Activated T-helper 17 cell treated with anti-CD3 and anti-CD28 coated beads, Interleukin-2, amount 50 U/mL, for 72 hours (primary cell): ENCODE measurements around the gene JDP2. TPM values are rescaled to one million over a fixed set of nuclear protein-coding genes. Genes with fewer than 3 reads are reported as not detected.

Experiments used
- total RNA-seq, 2 donors: library from RNA; stranded (reverse); gene quantifications; one replicate each; pipeline ENCODE4 v1.2.3, GENCODE V29; 2022

The JDP2 gene
- total RNA-seq, 2 donors from 2014 or later, result 0.61 to 1.1 TPM

Other genes starting within 250 kb of the JDP2 start
- gene FOS, start 149.2 kb upstream of the JDP2 start, total RNA-seq, result 10 to 100 TPM; 31.7 to 86.3 TPM
- gene BATF, start 94.4 kb downstream of the JDP2 start, total RNA-seq, result 100 to 1,000 TPM; 123 to 211 TPM
- gene FLVCR2, start 150.6 kb downstream of the JDP2 start, total RNA-seq, result 10 to 100 TPM in 1 of 2 donors, 1 to 10 TPM in 1; 8.5 to 18.5 TPM
- gene ERG28, start 232.9 kb downstream of the JDP2 start, total RNA-seq, result 10 to 100 TPM; 19.4 to 21.2 TPM
- 10 to 100 TPM; 24.6 to 36.3 TPM for gene TTLL5, start 233.2 kb downstream of the JDP2 start, total RNA-seq